HEK293 (cell line): Measurements from ENCODE around the gene TOP2A.

Source experiments
- CTCF ChIA-PET: fragments of 350-600 bp; formaldehyde crosslinking; extraction: SDS; loops from one replicate; lab custom pipeline; 2021; ENCODE audit warnings: antibody characterized with exemption; lab: Yijun Ruan, JAX
- POLR2A ChIA-PET: fragments of 300-600 bp; formaldehyde crosslinking; extraction: SDS; loops from one replicate; lab custom pipeline; 2020; ENCODE audit warnings: antibody characterized with exemption, inconsistent platforms; lab: Yijun Ruan, JAX
- H3K27ac ChIP-seq: fragments of 200-500 bp; sonication (Bioruptor generic); 2 replicates; pipeline ENCODE4 v1.5.1; 2014; ENCODE audit warnings: low read depth, low read length, control low read depth, inconsistent platforms; ENCODE audit errors: extremely low read depth
- H3K36me3 ChIP-seq, 2 experiments: fragments of 200-500 bp in 1 of 2; sonication (Bioruptor generic) in 1 of 2; 1 replicate in 1 of 2; 2 replicates in 1 of 2; pipeline ENCODE4 v1.5.1; 2014 to 2017; ENCODE audit warnings: inconsistent platforms in 2 of 2, low read length in 2 of 2; ENCODE audit not compliant: control insufficient read depth in 2 of 2, insufficient read depth in 1 of 2
- H3K4me1 ChIP-seq: fragments of 200-500 bp; sonication (Bioruptor generic); 2 replicates; pipeline ENCODE4 v1.5.1; 2014; ENCODE audit warnings: mild to moderate bottlenecking, low read length, inconsistent platforms; ENCODE audit not compliant: control insufficient read depth, insufficient read depth
- H3K4me3 ChIP-seq: 2 replicates; pipeline ENCODE4 v1.5.1; 2011; ENCODE audit warnings: low read depth, mild to moderate bottlenecking, control low read depth, low read length, moderate library complexity
- H3K9me3 ChIP-seq: fragments of 200-500 bp; sonication (Bioruptor generic); 2 replicates; pipeline ENCODE4 v1.5.1; 2014; ENCODE audit warnings: low read depth, low read length, inconsistent platforms; ENCODE audit not compliant: control insufficient read depth, insufficient read depth
- ATF2 ChIP-seq: fragments of 450-650 bp; formaldehyde crosslinking; IDR thresholded peaks from 2 replicates; pipeline ENCODE4 v1.5.1; 2016; ENCODE audit warnings: missing biosample characterization, missing genetic modification characterization, low read depth
- GLIS1 ChIP-seq: fragments of 450-650 bp; formaldehyde crosslinking; IDR thresholded peaks from 2 replicates; pipeline ENCODE4 v1.5.1; 2016; ENCODE audit warnings: missing biosample characterization, missing genetic modification characterization
- GLIS2 ChIP-seq: fragments of 450-650 bp; formaldehyde crosslinking; IDR thresholded peaks from 2 replicates; pipeline ENCODE4 v1.5.1; 2016; ENCODE audit warnings: missing biosample characterization, missing genetic modification characterization
- ZBTB10 ChIP-seq: fragments of 450-650 bp; formaldehyde crosslinking; IDR thresholded peaks from 2 replicates; pipeline ENCODE4 v1.5.1; 2016; ENCODE audit warnings: missing biosample characterization, missing genetic modification characterization
- ZBTB8A ChIP-seq: fragments of 450-650 bp; formaldehyde crosslinking; IDR thresholded peaks from 2 replicates; pipeline ENCODE4 v1.5.1; 2016; ENCODE audit warnings: missing biosample characterization, missing genetic modification characterization
- ZFHX2 ChIP-seq: fragments of 450-650 bp; formaldehyde crosslinking; conservative IDR thresholded peaks from 2 replicates; pipeline ENCODE4 v1.5.1; 2016; ENCODE audit warnings: missing biosample characterization, missing genetic modification characterization
- ZIC2 ChIP-seq: fragments of 450-650 bp; formaldehyde crosslinking; IDR thresholded peaks from 2 replicates; pipeline ENCODE4 v1.5.1; 2016; ENCODE audit warnings: missing biosample characterization, missing genetic modification characterization
- ZNF19 ChIP-seq: fragments of 450-650 bp; formaldehyde crosslinking; IDR thresholded peaks from 2 replicates; pipeline ENCODE4; 2016; ENCODE audit warnings: missing biosample characterization, missing genetic modification characterization, low read depth
- ZNF362 ChIP-seq: fragments of 450-650 bp; formaldehyde crosslinking; IDR thresholded peaks from 2 replicates; pipeline ENCODE4 v1.5.1; 2016; ENCODE audit warnings: missing biosample characterization, missing genetic modification characterization
- ZNF366 ChIP-seq: fragments of 450-650 bp; formaldehyde crosslinking; conservative IDR thresholded peaks from 2 replicates; pipeline ENCODE4 v1.5.1; 2016; ENCODE audit warnings: missing biosample characterization, missing genetic modification characterization
- ZNF394 ChIP-seq: fragments of 450-650 bp; formaldehyde crosslinking; IDR thresholded peaks from 2 replicates; pipeline ENCODE4 v1.5.1; 2016; ENCODE audit warnings: missing biosample characterization, missing genetic modification characterization, mild to moderate bottlenecking, moderate library complexity, borderline replicate concordance
- ZNF514 ChIP-seq: fragments of 450-650 bp; formaldehyde crosslinking; IDR thresholded peaks from 2 replicates; pipeline ENCODE4 v1.5.1; 2016; ENCODE audit warnings: missing biosample characterization, missing genetic modification characterization
- ZNF544 ChIP-seq: fragments of 450-650 bp; formaldehyde crosslinking; IDR thresholded peaks from 2 replicates; pipeline ENCODE4 v1.5.0; 2017; ENCODE audit warnings: missing biosample characterization, missing genetic modification characterization
- ZNF560 ChIP-seq: fragments of 450-650 bp; formaldehyde crosslinking; IDR thresholded peaks from 2 replicates; pipeline ENCODE4 v1.5.1; 2017; ENCODE audit warnings: missing biosample characterization, missing genetic modification characterization, borderline replicate concordance
- ZNF629 ChIP-seq: fragments of 450-650 bp; formaldehyde crosslinking; IDR thresholded peaks from 2 replicates; pipeline ENCODE4 v1.5.1; 2017; ENCODE audit warnings: missing biosample characterization, missing genetic modification characterization
- TF ChIP-seq, protein P1 (sequence below): fragments of 450-650 bp; formaldehyde crosslinking; IDR thresholded peaks from 2 replicates; pipeline ENCODE4 v1.5.1; 2017; ENCODE audit warnings: missing biosample characterization, missing genetic modification characterization
- TF ChIP-seq, protein P2 (sequence below): fragments of 450-650 bp; formaldehyde crosslinking; IDR thresholded peaks from 2 replicates; pipeline ENCODE4 v1.5.1; 2016; ENCODE audit warnings: missing biosample characterization, missing genetic modification characterization

The TOP2A gene

GRCh38 chr17:40352237-40352778 is 65.4 kb downstream of the TOP2A start (continued):
- no peak for TF ChIP-seq ZNF362 (tag by site-specific recombination)
- no peak for TF ChIP-seq ZNF19 (tag by site-specific recombination)
- no peak for TF ChIP-seq ZNF394 (tag by site-specific recombination)
- no peak for TF ChIP-seq ZBTB8A (tag by site-specific recombination)
- TF ChIP-seq ZNF560 (tag by site-specific recombination) = no peak
- TF ChIP-seq ZNF629 (tag by site-specific recombination) = no peak
- TF ChIP-seq ZBTB10 (tag by site-specific recombination) = no peak

GRCh38 chr17:40351359-40352236 is 66.1 kb downstream of the TOP2A start:
- H3K4me3 ChIP-seq = no peak overlapping the region
- CTCF ChIA-PET = interaction anchor here (0.5 to 16.1 kb wide), 10 partner anchors 10 to 327 kb away, joined by 3 to 453 read pairs (median 4); partner anchors contain the start of gene RARA

GRCh38 chr17:40350689-40351358 is 66.9 kb downstream of the TOP2A start:
- CTCF ChIA-PET = interaction anchor here (0.6 to 16.1 kb wide), 5 partner anchors 32 to 107 kb away, joined by 3 to 453 read pairs (median 4); partner anchors contain the start of gene RARA

More at GRCh38 chr17:40351359-40352236, 66.1 kb downstream of the TOP2A start:
- peak; percentile 32; the same call in 1 of the 2 replicates for TF ChIP-seq GLIS2 (tag by site-specific recombination)
- TF ChIP-seq GLIS1 = peak; percentile 60
- no peak for TF ChIP-seq ZNF514 (tag by site-specific recombination)
- peak; percentile 63 for TF ChIP-seq ZIC2 (tag by site-specific recombination)
- no peak for TF ChIP-seq ZFHX2 (tag by site-specific recombination)
- TF ChIP-seq ZNF366 (tag by site-specific recombination) = no peak
- TF ChIP-seq ATF2 (tag by site-specific recombination) = no peak
- TF ChIP-seq ZNF544 = no peak
- H3K27ac ChIP-seq = no peak overlapping the region
- no peaks in the 10 kb centered on the region for H3K4me1 ChIP-seq
- H3K9me3 ChIP-seq = no peaks in the 10 kb centered on the region
- POLR2A ChIA-PET = interaction anchor here (0.6 to 1.4 kb wide), 3 partner anchors 35 to 62 kb away, joined by 4 to 7 read pairs (median 5); no protein-coding TSS in a partner anchor
- peaks cover 6 to 57% of the 10 kb centered on the region in 2 experiments; a peak in 2 of 3 replicates for H3K36me3 ChIP-seq

More at GRCh38 chr17:40350689-40351358, 66.9 kb downstream of the TOP2A start:
- H3K9me3 ChIP-seq = no peaks in the 10 kb centered on the region
- H3K36me3 ChIP-seq = peaks cover 6 to 53% of the 10 kb centered on the region in 2 experiments; a peak in 2 of 3 replicates
- H3K27ac ChIP-seq = no peak overlapping the region
- no peak overlapping the region for H3K4me3 ChIP-seq
- TF ChIP-seq, protein P1, sequence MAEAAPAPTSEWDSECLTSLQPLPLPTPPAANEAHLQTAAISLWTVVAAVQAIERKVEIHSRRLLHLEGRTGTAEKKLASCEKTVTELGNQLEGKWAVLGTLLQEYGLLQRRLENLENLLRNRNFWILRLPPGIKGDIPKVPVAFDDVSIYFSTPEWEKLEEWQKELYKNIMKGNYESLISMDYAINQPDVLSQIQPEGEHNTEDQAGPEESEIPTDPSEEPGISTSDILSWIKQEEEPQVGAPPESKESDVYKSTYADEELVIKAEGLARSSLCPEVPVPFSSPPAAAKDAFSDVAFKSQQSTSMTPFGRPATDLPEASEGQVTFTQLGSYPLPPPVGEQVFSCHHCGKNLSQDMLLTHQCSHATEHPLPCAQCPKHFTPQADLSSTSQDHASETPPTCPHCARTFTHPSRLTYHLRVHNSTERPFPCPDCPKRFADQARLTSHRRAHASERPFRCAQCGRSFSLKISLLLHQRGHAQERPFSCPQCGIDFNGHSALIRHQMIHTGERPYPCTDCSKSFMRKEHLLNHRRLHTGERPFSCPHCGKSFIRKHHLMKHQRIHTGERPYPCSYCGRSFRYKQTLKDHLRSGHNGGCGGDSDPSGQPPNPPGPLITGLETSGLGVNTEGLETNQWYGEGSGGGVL (tag by site-specific recombination) = 0 out of 2 replicates have a peak, but pooled peaks have one; percentile 19
- TF ChIP-seq, protein P2, sequence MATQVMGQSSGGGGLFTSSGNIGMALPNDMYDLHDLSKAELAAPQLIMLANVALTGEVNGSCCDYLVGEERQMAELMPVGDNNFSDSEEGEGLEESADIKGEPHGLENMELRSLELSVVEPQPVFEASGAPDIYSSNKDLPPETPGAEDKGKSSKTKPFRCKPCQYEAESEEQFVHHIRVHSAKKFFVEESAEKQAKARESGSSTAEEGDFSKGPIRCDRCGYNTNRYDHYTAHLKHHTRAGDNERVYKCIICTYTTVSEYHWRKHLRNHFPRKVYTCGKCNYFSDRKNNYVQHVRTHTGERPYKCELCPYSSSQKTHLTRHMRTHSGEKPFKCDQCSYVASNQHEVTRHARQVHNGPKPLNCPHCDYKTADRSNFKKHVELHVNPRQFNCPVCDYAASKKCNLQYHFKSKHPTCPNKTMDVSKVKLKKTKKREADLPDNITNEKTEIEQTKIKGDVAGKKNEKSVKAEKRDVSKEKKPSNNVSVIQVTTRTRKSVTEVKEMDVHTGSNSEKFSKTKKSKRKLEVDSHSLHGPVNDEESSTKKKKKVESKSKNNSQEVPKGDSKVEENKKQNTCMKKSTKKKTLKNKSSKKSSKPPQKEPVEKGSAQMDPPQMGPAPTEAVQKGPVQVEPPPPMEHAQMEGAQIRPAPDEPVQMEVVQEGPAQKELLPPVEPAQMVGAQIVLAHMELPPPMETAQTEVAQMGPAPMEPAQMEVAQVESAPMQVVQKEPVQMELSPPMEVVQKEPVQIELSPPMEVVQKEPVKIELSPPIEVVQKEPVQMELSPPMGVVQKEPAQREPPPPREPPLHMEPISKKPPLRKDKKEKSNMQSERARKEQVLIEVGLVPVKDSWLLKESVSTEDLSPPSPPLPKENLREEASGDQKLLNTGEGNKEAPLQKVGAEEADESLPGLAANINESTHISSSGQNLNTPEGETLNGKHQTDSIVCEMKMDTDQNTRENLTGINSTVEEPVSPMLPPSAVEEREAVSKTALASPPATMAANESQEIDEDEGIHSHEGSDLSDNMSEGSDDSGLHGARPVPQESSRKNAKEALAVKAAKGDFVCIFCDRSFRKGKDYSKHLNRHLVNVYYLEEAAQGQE (tag by site-specific recombination) = no peak
- no peaks in the 10 kb centered on the region; the same call in 1 of the 2 replicates for H3K4me1 ChIP-seq
- POLR2A ChIA-PET = interaction anchor here (0.8 kb wide), 1 partner anchor 44 kb away, joined by 5 read pairs; no protein-coding TSS in a partner anchor
